Measurements from ENCODE around the gene APBA1. TPM values are rescaled to one million over a fixed set of nuclear protein-coding genes. Genes with fewer than 3 reads are reported as not detected.

Gene APBA1
- total RNA-seq, 1 experiment from 2014 or later: 1.8 TPM

DNA sequence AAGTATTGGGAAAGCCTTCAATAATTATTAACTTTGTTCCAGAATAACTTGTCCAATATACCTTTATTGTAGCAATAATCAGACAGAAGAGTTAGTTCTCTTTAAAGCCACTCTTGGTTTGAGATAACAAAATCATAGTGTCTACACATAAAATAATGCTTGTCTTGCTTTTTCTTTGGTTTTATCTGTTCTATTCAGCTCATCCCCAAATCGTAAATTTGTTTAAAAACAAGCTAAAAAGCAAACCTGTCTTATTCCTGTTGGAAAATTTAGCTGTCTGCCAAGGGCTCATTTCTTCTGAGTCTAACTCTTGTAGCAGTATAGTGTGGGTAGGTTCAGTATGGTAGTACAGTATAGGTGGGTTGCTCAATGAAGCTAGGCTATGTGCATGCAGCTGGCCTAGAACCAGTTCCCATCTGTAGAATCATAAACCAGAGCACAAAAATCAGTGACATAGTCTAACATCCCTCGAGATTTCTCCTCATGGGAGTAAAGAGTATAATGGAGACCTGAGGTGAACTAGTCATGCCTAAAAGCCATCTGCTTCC, 17.9 kb upstream of the APBA1 start:
- Histone ChIP-seq H2BK20ac (ENCODE audit: low read depth, low read length, poor library complexity, severe bottlenecking) (no peak overlapping the region), H2BK120ac (ENCODE audit: low read depth, low read length, poor library complexity, severe bottlenecking) (no peak overlapping the region), H2BK15ac (ENCODE audit: low read depth, low read length) (no peak overlapping the region), H3K4me2 (ENCODE audit: insufficient read depth, insufficient read length, low read length) (no peak overlapping the region), H3K56ac (ENCODE audit: insufficient read length, low read depth, low read length) (no peak overlapping the region), H2AK5ac (ENCODE audit: insufficient read length, low read length) (no peak overlapping the region), H3K9me3 (ENCODE audit: control insufficient read depth, low read depth, low read length) (no peaks in the 10 kb centered on the region), H3K9ac (ENCODE audit: extremely low read depth, insufficient read length, low read length) (no peak overlapping the region), H3K79me2 (ENCODE audit: insufficient read depth, low read length) (no peaks in the 10 kb centered on the region), H4K8ac (replicated peaks; ENCODE audit: insufficient read length, low read depth, low read length) (no peak overlapping the region), H3K4me1 (ENCODE audit: insufficient read depth, low read length) (no peaks in the 10 kb centered on the region), H3K18ac (ENCODE audit: insufficient read length, low read depth, low read length) (no peak overlapping the region), H3K14ac (ENCODE audit: insufficient read depth, low read length) (no peak overlapping the region), H3T11ph (ENCODE audit: low read length) (no peak overlapping the region), H4K91ac (ENCODE audit: insufficient read length, low read depth, low read length) (no peak overlapping the region), H4K20me1 (ENCODE audit: control insufficient read depth, insufficient read depth, insufficient read length) (no peaks in the 10 kb centered on the region), H4K5ac (ENCODE audit: insufficient read length, low read depth, low read length) (no peak overlapping the region), H3K4ac (ENCODE audit: low read depth, low read length) (no peak overlapping the region), H2BK12ac (ENCODE audit: insufficient read length, low read depth, low read length) (no peak overlapping the region), H3K27ac (ENCODE audit: insufficient read length, low read depth, low read length) (no peak overlapping the region), H2BK5ac (ENCODE audit: insufficient read length, low read length) (no peak overlapping the region), H3K23ac (ENCODE audit: insufficient read length, low read depth, low read length) (no peak overlapping the region), H3K27me3 (ENCODE audit: insufficient read depth, low read length) (no peaks in the 10 kb centered on the region), H2AFZ (ENCODE audit: low read length) (no peak overlapping the region), H3K23me2 (ENCODE audit: insufficient read length, low read depth, low read length, poor library complexity, severe bottlenecking) (no peaks in the 10 kb centered on the region), H3K79me1 (ENCODE audit: insufficient read depth, low read depth, low read length, poor library complexity, severe bottlenecking) (no peaks in the 10 kb centered on the region)
- no CpG with 5 or more reads among the region's 2 CpGs for WGBS (ENCODE audit: extremely low coverage, insufficient read length, low lambda C conversion rate)
- DNase-seq: no peak
- no peak overlapping the region for H3K4me3 Mint-ChIP-seq
- H3K9me3 Mint-ChIP-seq: no peaks in the 10 kb centered on the region
- no peaks in the 10 kb centered on the region for H3K36me3 Mint-ChIP-seq (ENCODE audit: insufficient read depth in 1 of 3, low read depth in 3 of 3)
- TF ChIP-seq, protein P1, sequence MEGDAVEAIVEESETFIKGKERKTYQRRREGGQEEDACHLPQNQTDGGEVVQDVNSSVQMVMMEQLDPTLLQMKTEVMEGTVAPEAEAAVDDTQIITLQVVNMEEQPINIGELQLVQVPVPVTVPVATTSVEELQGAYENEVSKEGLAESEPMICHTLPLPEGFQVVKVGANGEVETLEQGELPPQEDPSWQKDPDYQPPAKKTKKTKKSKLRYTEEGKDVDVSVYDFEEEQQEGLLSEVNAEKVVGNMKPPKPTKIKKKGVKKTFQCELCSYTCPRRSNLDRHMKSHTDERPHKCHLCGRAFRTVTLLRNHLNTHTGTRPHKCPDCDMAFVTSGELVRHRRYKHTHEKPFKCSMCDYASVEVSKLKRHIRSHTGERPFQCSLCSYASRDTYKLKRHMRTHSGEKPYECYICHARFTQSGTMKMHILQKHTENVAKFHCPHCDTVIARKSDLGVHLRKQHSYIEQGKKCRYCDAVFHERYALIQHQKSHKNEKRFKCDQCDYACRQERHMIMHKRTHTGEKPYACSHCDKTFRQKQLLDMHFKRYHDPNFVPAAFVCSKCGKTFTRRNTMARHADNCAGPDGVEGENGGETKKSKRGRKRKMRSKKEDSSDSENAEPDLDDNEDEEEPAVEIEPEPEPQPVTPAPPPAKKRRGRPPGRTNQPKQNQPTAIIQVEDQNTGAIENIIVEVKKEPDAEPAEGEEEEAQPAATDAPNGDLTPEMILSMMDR (conservative IDR thresholded peaks at IDR 0.05): no peak
- no peak overlapping the region for H3K27ac Mint-ChIP-seq
- H3K4me1 Mint-ChIP-seq: no peaks in the 10 kb centered on the region
- H3K27me3 Mint-ChIP-seq (ENCODE audit: low read depth): no peaks in the 10 kb centered on the region

Measured in H9 (cell line).